GM12875 (cell line): ENCODE data around the gene ATP1A3.

Experiments used
- H3K4me3 ChIP-seq: one replicate; pipeline ENCODE4 v1.5.1; 2011; ENCODE audit warnings: low read depth, low read length, control low read depth
- CTCF ChIP-seq: IDR thresholded peaks from 2 replicates; pipeline ENCODE4 v1.5.1; 2011; ENCODE audit warnings: low read depth, mild to moderate bottlenecking, control low read depth, inconsistent platforms, low read length, moderate library complexity, borderline replicate concordance; ENCODE audit not compliant: insufficient read depth

The ATP1A3 gene

GRCh38 chr19:41926028-41926762 is 67.8 kb downstream of the ATP1A3 start:
- TF ChIP-seq CTCF, result no peak
- no peak overlapping the region for H3K4me3 ChIP-seq

- no peak overlapping the region for H3K4me3 ChIP-seq
- no peak for TF ChIP-seq CTCF
Observed at GRCh38 chr19:41925208-41926003, 68.6 kb downstream of the ATP1A3 start.

- TF ChIP-seq CTCF, result no peak
- H3K4me3 ChIP-seq, result no peak overlapping the region
Observed at GRCh38 chr19:41924151-41925145, 69.6 kb downstream of the ATP1A3 start.

GRCh38 chr19:41923045-41923788 is 70.8 kb downstream of the ATP1A3 start:
- no peak overlapping the region for H3K4me3 ChIP-seq
- TF ChIP-seq CTCF, result no peak

GRCh38 chr19:41922585-41922984 is 71.4 kb downstream of the ATP1A3 start:
- TF ChIP-seq CTCF, result no peak
- no peak overlapping the region for H3K4me3 ChIP-seq

GRCh38 chr19:41921577-41922576 is 72.2 kb downstream of the ATP1A3 start:
- H3K4me3 ChIP-seq, result no peak overlapping the region
- no peak for TF ChIP-seq CTCF
